HG02588 (cell line): ENCODE data around the gene TEX47.

Experiments
- ATAC-seq: cut with Tn5 transposase; IDR thresholded peaks from one replicate; pipeline ENCODE4 v1.9.1; 2021; ENCODE audit warnings: mild to moderate bottlenecking, moderate library complexity; ENCODE audit not compliant: unreplicated experiment

The TEX47 gene

GRCh38 chr7:88795553-88795952, at the start of gene TEX47:
Gene TEX47, minus strand, starts transcription at chr7:88795737. Its CDS starts 795 bp downstream, at chr7:88794942.
- no peak for ATAC-seq

GRCh38 chr7:88845091-88845490, 49.6 kb upstream of the TEX47 start:
- ATAC-seq, result no peak

- ATAC-seq, result no peak
Observed at GRCh38 chr7:88842201-88842600, 46.7 kb upstream of the TEX47 start.

- peak; percentile 75 for ATAC-seq
Observed at GRCh38 chr7:88835147-88835728, 39.7 kb upstream of the TEX47 start.

- ATAC-seq, result peak; percentile 74
Observed at GRCh38 chr7:88826222-88826621, 30.7 kb upstream of the TEX47 start.

GRCh38 chr7:88818552-88818951, 23.0 kb upstream of the TEX47 start:
- ATAC-seq, result no peak

- ATAC-seq, result no peak
Observed at GRCh38 chr7:88806280-88807037, 10.9 kb upstream of the TEX47 start.

- ATAC-seq, result no peak
Observed at GRCh38 chr7:88801046-88801445, 5.5 kb upstream of the TEX47 start.

- no peak for ATAC-seq
Observed at GRCh38 chr7:88792361-88792760, 3.2 kb downstream of the TEX47 start.

GRCh38 chr7:88791891-88792290, 3.6 kb downstream of the TEX47 start:
- no peak for ATAC-seq

GRCh38 chr7:88789480-88790064, 6.0 kb downstream of the TEX47 start:
- ATAC-seq, result no peak

GRCh38 chr7:88787777-88788176, 7.8 kb downstream of the TEX47 start:
- no peak for ATAC-seq

GRCh38 chr7:88775838-88776237, 19.7 kb downstream of the TEX47 start:
- ATAC-seq, result no peak

GRCh38 chr7:88772776-88773175, 22.8 kb downstream of the TEX47 start:
- ATAC-seq, result no peak

GRCh38 chr7:88771417-88771816, 24.1 kb downstream of the TEX47 start:
- ATAC-seq, result peak; percentile 50

GRCh38 chr7:88761779-88762178, 33.8 kb downstream of the TEX47 start:
- ATAC-seq, result no peak

- ATAC-seq, result no peak
Observed at GRCh38 chr7:88760136-88760515, 35.4 kb downstream of the TEX47 start.

GRCh38 chr7:88759230-88760135, 36.1 kb downstream of the TEX47 start, which contains the start of gene ZNF804B:
Gene ZNF804B, plus strand, starts transcription at chr7:88759700. Its CDS starts 277 bp downstream, at chr7:88759977.
- ATAC-seq, result no peak

- no peak for ATAC-seq
Observed at GRCh38 chr7:88758381-88759229, 36.9 kb downstream of the TEX47 start.

- ATAC-seq, result no peak
Observed at GRCh38 chr7:88757371-88757770, 38.2 kb downstream of the TEX47 start.
